Stimulated activated CD4-positive, alpha-beta T cell treated with anti-CD3 and anti-CD28 coated beads, TNF-alpha, amount 100 ng/mL, for 4 hours (primary cell): ENCODE measurements around the gene NUFIP2.
"Not testable (repeated sequence)": the region's sequence is repeated elsewhere in the genome, so short reads cannot be mapped to it uniquely, and the experiment has no call there.

ENCODE experiments used
- DNase-seq, 3 experiments: peaks; one replicate each; pipeline ENCODE4 v3.0.0-alpha.2; 2020; ENCODE audit warnings: low read depth in 3 of 3

The NUFIP2 gene, protein sequence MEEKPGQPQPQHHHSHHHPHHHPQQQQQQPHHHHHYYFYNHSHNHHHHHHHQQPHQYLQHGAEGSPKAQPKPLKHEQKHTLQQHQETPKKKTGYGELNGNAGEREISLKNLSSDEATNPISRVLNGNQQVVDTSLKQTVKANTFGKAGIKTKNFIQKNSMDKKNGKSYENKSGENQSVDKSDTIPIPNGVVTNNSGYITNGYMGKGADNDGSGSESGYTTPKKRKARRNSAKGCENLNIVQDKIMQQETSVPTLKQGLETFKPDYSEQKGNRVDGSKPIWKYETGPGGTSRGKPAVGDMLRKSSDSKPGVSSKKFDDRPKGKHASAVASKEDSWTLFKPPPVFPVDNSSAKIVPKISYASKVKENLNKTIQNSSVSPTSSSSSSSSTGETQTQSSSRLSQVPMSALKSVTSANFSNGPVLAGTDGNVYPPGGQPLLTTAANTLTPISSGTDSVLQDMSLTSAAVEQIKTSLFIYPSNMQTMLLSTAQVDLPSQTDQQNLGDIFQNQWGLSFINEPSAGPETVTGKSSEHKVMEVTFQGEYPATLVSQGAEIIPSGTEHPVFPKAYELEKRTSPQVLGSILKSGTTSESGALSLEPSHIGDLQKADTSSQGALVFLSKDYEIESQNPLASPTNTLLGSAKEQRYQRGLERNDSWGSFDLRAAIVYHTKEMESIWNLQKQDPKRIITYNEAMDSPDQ

DNA sequence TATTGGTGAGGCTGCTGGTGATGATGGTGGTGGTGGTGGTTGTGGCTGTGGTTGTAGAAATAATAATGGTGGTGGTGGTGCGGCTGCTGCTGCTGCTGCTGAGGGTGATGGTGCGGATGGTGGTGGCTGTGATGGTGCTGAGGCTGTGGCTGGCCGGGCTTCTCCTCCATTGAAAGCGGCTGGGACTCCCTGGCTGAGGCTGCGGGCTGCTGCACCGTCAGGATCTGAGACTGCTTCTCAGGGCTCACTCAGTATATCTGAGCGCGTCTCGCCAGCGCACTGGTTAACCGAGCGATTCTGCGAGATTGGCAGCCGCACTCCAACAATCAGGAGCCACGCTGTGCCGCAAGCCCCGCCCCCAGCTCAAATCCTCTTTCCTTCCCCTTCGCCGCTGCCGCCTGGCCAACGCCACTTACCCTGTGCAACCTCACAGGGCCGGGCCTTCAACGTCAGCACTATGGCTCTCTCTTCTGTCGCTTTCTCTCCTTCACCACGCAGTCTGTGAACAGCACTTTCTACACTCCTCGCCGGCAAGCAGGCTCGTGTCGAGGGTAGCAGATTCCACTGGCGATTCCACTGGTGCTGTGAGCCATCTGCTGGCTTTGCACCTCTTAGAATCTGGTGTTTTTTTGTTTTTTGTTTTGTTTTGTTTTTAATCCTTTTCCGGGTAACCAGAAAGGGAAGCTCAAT, at the start of gene NUFIP2:
Gene NUFIP2, minus strand, starts transcription at position 259 of the 690 bp plus-strand sequence. Its CDS starts 89 bp downstream, at position 170.
- DNase-seq, result peak; percentile 93 to 98 (median 95)

DNA sequence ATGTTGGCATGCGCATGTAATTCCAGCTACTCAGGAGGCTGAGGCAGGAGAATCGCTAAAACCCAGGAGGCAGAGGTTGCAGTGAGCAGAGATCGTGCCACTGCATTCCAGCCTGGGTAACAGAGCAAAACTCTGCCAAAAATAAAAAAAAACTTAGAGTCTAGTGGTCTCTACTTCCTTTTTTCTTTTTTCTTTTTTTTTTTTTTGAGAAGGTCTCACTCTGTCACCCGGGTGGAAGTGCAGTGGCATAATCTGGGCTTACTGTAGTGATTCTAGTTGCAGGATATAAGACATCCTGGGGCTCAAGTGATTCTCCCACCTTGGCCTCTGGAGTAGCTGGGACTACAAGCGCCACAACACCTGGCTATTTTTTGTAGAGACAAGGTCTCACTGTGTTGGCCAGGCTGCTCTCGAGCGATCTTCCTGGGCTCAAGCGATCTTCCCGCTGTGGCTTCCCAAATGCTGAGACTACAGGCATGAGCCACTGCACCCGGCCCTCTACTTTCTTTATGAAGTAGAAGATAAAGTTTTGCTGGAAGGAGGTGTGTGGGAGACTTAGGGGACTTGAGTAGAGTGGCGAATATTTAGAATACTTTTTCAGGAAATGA, 48.3 kb upstream of the NUFIP2 start:
- no peak for DNase-seq

DNA sequence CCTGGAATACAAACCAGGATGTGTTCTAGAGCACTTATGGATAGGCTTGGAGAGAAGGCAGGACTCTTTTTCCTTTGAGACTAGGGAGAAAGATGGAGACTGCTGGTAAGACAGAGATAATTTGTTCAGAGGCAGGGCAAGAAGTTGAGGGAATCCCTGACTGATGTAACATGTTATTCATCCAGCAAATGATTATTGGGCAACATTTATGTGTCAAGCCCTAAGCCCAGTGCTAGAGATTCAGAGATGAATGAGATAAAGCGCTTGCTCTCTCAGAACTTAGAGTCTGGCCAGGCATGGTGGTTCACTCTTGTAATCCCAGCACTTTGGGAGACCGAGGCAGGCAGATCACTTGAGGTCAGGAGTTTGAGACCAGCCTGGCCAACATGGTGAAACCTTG, 47.8 kb upstream of the NUFIP2 start:
- DNase-seq, result no peak

DNA sequence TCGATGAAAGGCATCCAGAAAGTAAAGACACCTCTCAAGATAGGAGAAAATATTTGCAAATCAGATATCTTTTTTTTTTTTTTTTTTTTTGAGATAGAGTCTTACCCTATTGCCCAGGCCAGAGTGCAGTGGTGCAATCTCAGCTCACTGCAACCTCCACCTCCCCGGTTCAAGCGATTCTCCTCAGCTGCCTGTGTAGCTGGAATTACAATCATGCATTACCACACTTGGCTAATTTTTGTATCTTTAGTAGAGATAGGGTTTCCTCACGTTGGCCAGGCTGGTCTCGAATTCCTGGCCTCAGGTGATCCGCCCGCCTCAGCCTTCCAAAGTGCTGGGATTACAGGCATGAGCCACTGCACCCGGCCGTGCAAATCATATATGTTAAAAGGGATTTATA, 45.1 kb upstream of the NUFIP2 start:
- DNase-seq, result not testable (repeated sequence)

DNA sequence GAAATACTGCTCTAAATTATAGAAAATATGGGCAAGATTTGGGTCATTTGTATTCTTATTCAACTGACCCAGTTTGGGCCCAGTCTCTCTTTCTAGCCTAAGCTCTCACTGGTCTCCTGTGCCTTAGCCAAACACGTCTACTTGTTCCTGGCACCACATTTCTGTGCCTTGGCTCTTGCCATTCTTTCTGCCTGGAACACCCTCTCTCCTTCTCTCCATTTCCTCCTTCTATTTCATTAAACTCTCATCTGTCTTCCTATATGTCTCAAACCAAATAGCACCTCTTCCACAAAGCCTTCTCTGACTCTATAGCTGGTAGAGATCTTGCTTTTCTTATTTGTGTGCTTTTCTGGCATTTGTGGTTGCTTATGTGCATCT, 37.7 kb upstream of the NUFIP2 start:
- no peak for DNase-seq

DNA sequence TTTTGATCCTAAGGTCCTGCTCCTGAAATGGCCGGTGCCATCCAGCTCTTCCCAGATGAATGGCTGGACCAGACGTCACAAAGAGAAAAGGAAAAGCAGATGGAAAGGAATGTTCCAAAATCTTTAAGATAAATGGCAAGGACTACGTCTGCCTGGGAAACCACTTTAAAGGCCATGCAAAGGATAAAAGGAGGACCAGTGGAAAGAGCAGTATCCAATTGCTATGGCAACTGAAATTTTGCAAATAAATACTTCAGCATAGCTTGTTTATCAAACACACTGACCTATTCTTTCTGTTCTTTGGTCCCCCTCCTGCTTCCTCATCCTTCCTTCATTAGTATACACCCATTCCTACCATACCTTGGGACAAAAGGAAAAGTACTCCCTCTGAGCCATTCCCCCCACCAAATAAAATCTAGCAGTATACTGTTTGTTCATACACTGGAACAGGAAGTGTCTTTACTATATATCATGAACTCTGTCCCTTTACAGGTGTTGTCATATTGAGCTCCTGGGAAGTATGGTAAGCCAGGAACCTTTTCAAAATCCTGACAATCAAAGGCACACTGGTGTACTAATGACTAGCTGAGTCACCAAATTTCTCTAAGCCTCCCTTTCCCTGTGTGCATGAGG, 37.2 kb upstream of the NUFIP2 start:
- no peak for DNase-seq

DNA sequence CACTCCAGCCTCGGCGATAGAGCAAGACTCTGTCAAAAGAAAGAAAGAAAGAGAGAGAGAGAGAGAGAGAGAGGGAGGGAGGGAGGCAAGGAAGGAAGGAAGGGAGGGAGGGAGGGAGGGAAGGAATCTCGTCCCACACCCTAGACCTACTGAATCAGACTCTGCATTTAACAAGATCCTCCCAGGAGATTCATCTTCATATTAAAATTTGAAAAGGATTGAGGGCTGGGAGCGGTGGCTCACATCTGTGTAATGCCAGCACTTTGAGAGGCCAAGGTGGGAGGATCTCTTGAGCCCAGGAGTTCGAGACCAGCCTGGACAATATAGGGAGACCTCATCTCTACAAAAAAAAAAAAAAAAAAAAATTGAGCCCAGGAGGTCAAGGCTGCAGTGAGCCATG, 33.5 kb upstream of the NUFIP2 start:
- no peak for DNase-seq

DNA sequence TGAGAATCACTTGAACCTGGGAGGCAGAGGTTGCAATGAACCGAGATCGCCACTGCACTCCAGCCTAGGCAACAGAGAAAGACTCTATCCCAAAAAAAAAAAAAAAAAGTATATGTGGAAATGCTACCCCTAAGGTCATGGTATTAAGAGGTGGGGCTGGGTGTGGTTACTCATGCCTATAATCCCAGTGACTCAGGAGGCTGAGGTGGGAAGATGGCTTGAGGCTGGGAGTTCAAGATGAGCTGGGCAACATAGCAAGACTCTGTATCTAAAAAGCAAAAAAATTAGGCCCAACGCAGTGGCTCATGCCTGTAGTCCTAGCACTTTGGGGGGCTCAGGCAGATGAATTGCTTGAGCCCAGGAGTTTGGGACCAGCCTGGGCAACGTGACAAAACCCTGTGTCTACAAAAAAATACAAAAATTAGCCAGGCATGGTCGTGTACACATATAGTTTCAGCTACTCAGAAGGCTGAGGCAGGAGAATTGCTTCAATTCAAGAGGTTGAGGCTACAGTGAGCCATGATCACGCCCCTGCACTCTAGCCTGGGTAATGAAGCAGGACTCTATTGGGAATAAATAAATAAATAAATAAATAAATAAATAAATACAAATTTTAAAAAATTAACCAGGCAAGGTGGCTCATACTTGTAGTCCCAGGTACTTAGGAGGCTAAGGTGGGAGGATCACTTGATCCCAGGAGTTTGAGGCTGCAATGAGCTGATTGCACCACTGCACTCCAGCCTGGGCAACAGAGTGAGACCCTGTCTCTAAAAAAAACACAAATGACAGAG, 32.3 kb upstream of the NUFIP2 start:
- no peak for DNase-seq

DNA sequence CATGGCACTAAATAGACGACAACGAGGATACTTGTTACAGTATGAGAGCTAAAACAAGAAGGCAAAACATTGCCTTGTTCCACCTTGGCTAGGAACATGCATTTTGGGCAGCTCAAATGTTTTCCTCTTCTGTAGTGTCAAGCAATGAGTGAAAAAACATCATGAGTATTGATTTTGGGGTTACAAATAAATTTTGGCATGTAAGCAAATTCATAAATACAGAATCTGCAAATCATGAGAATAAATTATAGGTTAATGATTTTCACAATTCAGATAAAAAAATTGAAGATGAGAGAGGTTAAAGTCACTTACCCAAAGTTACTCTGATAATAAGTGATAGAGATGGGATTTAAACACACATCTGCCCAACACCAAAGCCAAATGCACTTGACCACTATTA, 28.4 kb upstream of the NUFIP2 start:
- DNase-seq, result no peak

DNA sequence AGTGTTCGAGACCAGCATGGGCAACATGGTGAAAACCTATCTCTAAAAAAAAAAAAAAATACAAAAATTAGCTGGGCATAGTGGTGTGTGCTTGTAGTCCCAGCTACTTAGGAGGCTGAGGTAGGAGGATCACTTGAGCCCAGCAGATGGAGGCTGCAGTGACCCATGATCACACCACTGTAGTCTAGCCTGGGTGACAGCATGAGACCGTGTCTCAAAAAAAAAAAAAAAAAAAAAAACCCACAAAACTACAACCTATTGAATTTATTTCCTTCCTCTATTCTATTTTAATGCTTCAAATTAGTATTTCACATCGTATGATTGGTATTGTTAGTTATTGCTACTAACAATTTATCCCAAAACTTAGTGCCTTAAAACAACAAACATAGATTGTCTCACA, 9.4 kb upstream of the NUFIP2 start:
- DNase-seq, result no peak

DNA sequence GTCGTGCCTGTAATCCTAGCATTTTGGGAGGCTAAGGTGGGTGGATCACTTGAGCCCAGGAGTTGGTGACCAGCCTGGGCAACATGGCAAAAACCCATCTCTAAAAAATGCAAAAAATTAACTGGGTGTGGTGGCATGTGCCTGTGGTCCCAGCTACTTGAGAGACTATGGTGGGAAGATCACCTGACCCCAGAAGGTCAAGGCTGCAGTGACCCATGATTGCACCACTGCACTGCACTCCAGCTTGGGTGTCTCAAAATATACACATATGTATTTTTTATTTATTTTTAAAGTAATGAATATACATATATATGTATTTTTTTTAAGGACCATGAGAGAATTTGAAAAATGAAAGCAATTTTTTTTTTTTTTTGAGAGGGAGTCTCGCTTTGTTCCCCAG, 5.1 kb upstream of the NUFIP2 start:
- no peak for DNase-seq

DNA sequence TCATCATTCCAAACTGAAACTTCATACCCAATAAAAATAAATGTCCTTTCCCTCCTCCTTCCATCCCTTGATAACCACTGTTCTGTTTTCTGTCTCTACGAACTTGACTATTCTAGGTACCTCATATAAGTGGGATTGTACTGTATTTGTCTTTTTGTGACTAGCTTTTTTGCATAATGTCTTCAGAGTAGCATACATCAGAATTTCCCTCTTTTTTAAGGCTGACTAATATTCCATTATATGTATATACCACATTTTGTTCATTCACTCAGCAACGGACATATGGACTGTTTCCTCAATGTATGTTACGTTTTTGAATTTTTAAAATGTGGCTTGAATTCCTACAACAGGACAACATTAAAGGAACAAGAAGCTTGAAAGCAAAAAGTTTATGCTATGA, 1.5 kb upstream of the NUFIP2 start:
- no peak for DNase-seq

DNA sequence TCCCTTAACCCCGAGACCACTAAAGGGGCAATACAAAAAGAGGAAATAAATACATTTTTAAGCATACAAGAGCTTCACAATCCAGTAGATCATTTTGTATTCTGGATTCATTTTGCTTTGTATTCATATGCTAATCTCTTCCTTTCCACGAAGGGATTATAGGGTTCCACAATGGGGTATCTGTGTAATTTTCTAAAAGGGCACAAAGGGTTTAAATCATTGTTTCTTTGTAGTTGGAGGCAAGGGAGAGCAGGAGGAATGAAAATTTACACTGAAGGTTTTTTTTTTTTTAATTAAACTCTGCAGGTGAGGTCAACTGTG, 592 bp upstream of the NUFIP2 start:
- DNase-seq, result no peak

DNA sequence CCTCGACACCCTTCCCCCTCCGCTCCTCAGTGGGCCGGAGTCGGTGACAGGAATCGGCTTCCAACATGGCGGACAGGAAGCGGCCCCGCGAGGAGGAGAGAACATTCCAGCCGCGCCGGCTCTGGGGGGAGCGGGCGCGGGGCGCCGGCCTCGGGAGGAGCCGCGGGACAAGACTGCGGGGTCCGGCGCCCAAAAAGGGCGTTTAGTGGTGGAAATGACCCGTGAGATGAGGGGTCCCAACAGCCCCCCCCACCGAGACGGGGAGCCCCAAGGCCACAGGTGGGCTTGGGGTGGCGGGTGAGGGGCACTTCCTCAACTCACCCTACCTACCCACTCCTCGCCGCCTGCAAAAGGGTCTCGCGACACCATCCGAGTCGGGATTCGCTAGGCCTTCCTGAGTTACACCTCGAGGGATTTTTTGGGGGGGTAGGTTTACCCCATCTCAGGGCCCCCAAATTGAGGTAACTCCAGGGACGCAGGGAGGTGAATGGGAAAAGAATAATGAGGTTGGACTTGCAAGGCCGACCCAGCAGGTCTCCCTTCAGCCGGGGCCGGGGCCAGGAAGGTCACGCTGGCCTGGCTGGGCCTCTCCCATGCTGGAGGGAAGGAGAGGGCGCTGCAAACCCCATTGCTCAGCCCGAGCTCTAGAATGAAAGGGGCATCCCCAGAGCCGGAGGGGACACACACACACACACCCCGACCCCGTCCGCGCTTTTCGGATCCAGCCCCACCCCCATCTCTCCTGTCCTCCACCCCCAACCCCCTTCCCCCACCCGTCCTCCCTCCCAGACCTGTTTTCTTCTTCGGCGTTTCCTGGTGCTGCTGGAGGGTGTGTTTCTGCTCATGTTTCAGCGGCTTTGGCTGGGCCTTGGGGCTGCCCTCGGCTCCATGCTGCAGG, 707 bp downstream of the NUFIP2 start:
- DNase-seq, result peak; percentile 33 to 46 (median 38)

DNA sequence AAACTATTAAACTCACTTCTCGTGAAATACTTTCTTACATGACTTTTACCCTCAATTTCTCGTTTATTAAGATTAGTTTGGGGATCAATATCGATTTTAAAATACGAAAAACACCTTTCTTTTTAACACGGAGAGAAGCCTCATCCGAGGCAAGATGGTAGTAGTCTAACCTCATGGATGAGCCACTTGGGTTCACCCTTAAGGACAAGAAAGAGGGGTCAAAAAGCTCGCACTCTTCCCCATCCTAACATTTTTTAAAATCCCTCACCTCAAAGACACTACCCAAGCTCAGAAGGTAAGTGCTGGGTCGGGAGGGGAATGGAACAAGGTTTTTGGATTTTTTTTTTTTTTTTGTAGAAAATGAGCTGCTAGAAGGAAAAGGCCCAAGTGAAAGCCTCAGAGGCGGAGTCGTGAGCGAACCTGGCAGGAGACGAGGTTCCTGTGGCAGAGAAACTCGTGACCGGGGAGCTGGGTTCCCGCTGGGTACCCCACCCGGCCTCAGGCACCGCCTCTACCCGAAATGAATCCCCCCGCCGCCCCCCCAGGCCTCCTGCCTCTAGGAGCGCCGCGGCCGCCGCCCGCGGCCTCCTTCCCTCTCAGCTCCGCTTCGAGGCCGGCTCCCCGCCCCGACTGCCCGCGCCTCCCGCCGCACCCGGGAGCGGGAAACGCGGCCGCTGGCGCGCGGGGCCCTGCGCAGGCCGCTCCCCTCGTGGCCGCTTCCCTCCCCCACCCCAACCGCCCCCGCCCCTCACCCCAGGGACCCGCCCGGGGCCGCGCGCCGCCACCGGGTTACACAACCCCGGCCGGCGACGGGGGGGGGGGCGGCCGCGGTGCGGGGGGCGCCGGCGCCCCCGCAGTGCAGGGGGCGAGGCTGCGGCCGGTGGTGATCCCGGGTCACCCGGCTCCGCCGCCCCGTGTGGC, 1.6 kb downstream of the NUFIP2 start:
- DNase-seq, result peak; percentile 34 to 49 (median 38)

DNA sequence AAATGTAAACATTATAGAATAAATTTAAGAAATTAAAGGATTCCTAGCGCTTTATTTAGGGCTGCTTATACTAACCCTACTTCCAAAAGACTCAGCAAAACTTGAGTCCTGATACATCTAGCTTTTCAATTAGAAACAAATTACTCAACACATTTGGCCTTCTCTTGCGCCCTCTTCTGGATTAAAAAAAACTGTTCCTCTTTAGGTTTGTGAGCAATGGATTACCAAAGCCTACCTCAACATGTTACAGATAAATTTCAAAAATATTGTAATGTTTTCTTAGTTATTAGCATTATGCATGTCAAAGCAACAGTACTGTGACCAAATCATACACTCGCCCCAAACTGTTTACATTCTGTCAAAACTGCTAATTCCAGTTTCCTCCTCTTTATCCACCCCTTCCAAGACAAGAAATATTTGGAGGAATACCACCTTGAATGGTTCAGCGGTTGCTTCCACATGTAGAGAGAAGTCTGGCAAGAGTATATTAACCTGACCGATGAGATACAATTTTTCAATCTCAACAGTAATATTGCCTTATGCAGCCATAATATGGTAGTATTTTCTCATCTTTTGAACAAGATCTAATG, 2.7 kb downstream of the NUFIP2 start:
- no peak for DNase-seq

DNA sequence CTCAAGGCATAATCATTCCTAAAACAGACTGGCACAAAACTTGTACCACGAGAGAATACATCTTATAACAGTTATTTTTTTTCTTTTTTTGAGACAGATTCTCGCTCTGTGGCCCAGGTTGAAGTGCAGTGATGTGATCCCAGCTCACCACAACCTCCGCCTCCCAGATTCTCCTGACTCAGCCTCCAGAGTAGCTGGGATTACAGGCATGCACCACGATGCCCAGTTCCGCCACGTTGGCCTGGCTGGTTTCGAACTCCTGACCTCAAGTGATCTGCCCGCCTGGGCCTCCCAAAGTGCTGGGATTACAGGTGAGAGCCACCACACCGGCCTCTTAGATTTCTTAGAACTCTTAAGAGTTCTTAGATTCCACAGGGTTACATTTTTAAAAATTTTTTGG, 4.1 kb downstream of the NUFIP2 start:
- DNase-seq, result no peak

DNA sequence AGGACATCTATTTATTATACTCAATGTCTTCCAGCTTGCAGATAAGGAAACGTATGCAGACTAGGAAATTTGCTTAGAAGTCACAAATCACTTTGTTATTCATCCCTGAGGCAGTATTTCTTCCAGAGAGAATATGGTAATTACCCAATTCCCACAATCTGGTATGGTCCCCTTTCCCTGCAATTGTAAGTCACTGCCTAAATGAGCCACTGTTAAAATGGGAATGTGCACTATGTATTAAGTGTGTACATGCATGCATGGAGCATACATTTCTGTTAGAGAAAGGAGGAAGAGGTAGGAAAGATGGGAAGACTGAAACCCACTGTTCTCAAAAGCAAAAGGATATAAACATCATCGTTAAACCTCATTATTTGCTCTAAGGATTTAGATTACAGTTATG, 10.0 kb downstream of the NUFIP2 start:
- no peak for DNase-seq

DNA sequence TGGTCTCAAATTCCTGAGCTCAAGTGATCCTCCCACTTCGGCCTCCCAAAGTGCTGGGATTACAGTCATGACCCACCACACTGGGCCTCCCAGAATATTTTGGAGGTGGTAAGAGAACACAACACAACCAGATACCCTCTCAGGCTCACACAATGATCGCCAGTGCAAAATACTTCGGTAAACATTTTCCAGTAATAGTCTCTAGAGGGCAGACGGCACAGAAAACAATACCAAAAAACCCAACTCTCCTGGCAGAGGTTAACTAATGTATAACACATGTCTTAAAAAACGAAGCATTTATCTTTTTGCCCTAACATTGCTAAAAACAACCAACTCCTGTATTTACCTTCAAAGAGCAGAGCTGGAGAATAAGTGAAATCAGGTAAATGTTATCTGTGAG, 10.5 kb downstream of the NUFIP2 start:
- no peak for DNase-seq
